ENCODE results near the gene MTCP1. TPM values are rescaled to one million over a fixed set of nuclear protein-coding genes. Genes with fewer than 3 reads are reported as not detected.

Gene MTCP1
- total and polyA plus RNA-seq, 4 donors, result 7.6 to 60.2 (median 13.6) TPM

DNA sequence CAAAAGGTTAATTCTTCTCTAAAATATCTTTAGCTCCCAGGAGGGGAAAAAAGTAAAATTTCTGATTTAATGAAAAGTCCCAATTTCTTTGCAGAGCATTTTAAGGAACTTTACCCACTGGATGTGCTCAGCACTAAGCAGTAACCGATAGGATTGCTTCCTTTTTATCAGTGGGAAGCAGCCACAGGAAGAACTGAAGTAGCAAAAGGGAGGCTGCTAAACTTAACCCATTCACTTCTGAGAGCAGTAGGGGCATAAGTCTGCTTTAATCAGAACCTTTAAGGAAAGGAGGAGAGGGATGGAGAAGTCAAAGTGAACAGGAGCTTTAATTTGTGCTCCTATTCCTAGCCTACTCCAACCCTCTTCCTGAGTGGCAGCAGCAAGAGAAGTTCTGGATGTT lies 48.4 kb downstream of the MTCP1 start, which contains the start of gene F8:
F8 (minus strand) TSS at position 139 of the 400 bp plus-strand sequence. CDS start 171 bp downstream, outside the sequence.
- ATAC-seq (ENCODE audit: insufficient read depth, low FRiP score), result no peak
- Histone ChIP-seq H3K4me1 (ENCODE audit: control insufficient read depth in 5 of 5, insufficient read depth in 5 of 5, low read length in 5 of 5) (peaks cover 0 to 2% (median 0%) of the 10 kb centered on the region in 5 donors), H3K27ac (ENCODE audit: low read depth in 1 of 2, low read length in 1 of 2) (peak within 1 kb of the TSS in 1 of 2 donors; percentile 21), H3K27me3 (ENCODE audit: control insufficient read depth in 3 of 3, insufficient read depth in 3 of 3, low read length in 2 of 3) (no peaks in the 10 kb centered on the region), H3K9ac (ENCODE audit: insufficient read depth in 1 of 2, low read length in 2 of 2) (no peak within 1 kb of the TSS), H3K4me3 (no peak within 1 kb of the TSS), H3K9me3 (ENCODE audit: control insufficient read depth in 4 of 4, insufficient read depth in 3 of 4, low read length in 3 of 4) (peaks cover 0 to 3% (median 0%) of the 10 kb centered on the region in 4 donors), H3K36me3 (ENCODE audit: control insufficient read depth in 4 of 4, insufficient read depth in 4 of 4, low read length in 4 of 4) (no peaks in the 10 kb centered on the region)
- DNase-seq, result no peak
- no peak for TF ChIP-seq CTCF (IDR thresholded peaks at IDR 0.05; ENCODE audit: control extremely low read depth, extremely low read depth)
- 0 to 12% methylated on average over 1 of the region's 1 CpG for WGBS, 2 donors

- ATAC-seq (ENCODE audit: insufficient read depth, low FRiP score) (no peak), DNase-seq (no peak)
- Histone ChIP-seq H3K27me3 (ENCODE audit: control insufficient read depth in 3 of 3, insufficient read depth in 3 of 3, low read length in 2 of 3) (no peaks in the 10 kb centered on the region), H3K4me1 (ENCODE audit: control insufficient read depth in 5 of 5, insufficient read depth in 5 of 5, low read length in 5 of 5) (peaks cover 0 to 2% (median 0%) of the 10 kb centered on the region in 5 donors), H3K9me3 (ENCODE audit: control insufficient read depth in 4 of 4, insufficient read depth in 3 of 4, low read length in 3 of 4) (peaks cover 0 to 2% (median 0%) of the 10 kb centered on the region in 4 donors), H3K9ac (ENCODE audit: insufficient read depth in 1 of 2, low read length in 2 of 2) (no peak overlapping the region), H3K36me3 (ENCODE audit: control insufficient read depth in 4 of 4, insufficient read depth in 4 of 4, low read length in 4 of 4) (no peaks in the 10 kb centered on the region), H3K27ac (ENCODE audit: low read depth in 1 of 2, low read length in 1 of 2) (no peak overlapping the region), H3K4me3 (no peak overlapping the region)
- WGBS, 2 donors, result 82 to 98% methylated on average over 3 of the region's 3 CpGs
- TF ChIP-seq CTCF (IDR thresholded peaks at IDR 0.05; ENCODE audit: control extremely low read depth, extremely low read depth), result no peak
Observed at GRCh38 chrX:155020591-155020990, 50.3 kb downstream of the MTCP1 start.

Other genes with a start within 250 kb of the MTCP1 start
- gene SMIM9, start 236.5 kb downstream of the MTCP1 start, total RNA-seq, result under 1 TPM in 1 of 2 donors, not detected in 1; 0.28 TPM
- not detected for gene SMIM9, start 236.5 kb downstream of the MTCP1 start, polyA plus RNA-seq
- gene F8A1, start 184.8 kb downstream of the MTCP1 start, total RNA-seq, result 10 to 100 TPM in 1 of 2 donors, 1 to 10 TPM in 1; 3.2 to 58.0 TPM
- 10 to 100 TPM; 23.0 to 33.9 TPM for gene F8A1, start 184.8 kb downstream of the MTCP1 start, polyA plus RNA-seq
- 10 to 100 TPM in 1 of 2 donors, 1 to 10 TPM in 1; 6.1 to 38.1 TPM for gene F8, start 48.4 kb downstream of the MTCP1 start, total RNA-seq
- gene F8, start 48.4 kb downstream of the MTCP1 start, polyA plus RNA-seq, result 1 to 10 TPM; 6.1 to 9.0 TPM
- gene FUNDC2, start 44.3 kb downstream of the MTCP1 start, total RNA-seq, result 10 to 100 TPM; 43.5 to 83.1 TPM
- 100 to 1,000 TPM in 1 of 2 donors, 10 to 100 TPM in 1; 89.0 to 106 TPM for gene FUNDC2, start 44.3 kb downstream of the MTCP1 start, polyA plus RNA-seq
- gene CMC4, start within 50 bp of the MTCP1 start, total RNA-seq, result 1 to 10 TPM; 4.3 to 9.5 TPM
- 10 to 100 TPM in 1 of 2 donors, 1 to 10 TPM in 1; 7.3 to 15.7 TPM for gene CMC4, start within 50 bp of the MTCP1 start, polyA plus RNA-seq
- gene BRCC3, start 372 bp upstream of the MTCP1 start, total RNA-seq, result 10 to 100 TPM; 13.7 to 17.9 TPM
- 10 to 100 TPM in 1 of 2 donors, 1 to 10 TPM in 1; 7.9 to 13.1 TPM for gene BRCC3, start 372 bp upstream of the MTCP1 start, polyA plus RNA-seq
- gene VBP1, start 145.3 kb upstream of the MTCP1 start, total RNA-seq, result 10 to 100 TPM; 36.6 to 50.7 TPM
- 10 to 100 TPM; 21.7 to 32.4 TPM for gene VBP1, start 145.3 kb upstream of the MTCP1 start, polyA plus RNA-seq
- under 1 TPM; 0.63 to 0.83 TPM for gene RAB39B, start 193.4 kb upstream of the MTCP1 start, total RNA-seq
- under 1 TPM; 0.28 to 0.35 TPM for gene RAB39B, start 193.4 kb upstream of the MTCP1 start, polyA plus RNA-seq

Measured in lung (tissue), 12 donors.